Superior temporal gyrus (tissue), 1 donor: Measurements from ENCODE around the gene PTPN11.
A peak's percentile ranks its signal among the peaks of the same experiment; 100 is the strongest.

Source experiments
- DNase-seq: peaks from one replicate; pipeline ENCODE4 v3.0.0-alpha.2; 2016; ENCODE audit errors: extremely low spot score

The PTPN11 gene

DNA sequence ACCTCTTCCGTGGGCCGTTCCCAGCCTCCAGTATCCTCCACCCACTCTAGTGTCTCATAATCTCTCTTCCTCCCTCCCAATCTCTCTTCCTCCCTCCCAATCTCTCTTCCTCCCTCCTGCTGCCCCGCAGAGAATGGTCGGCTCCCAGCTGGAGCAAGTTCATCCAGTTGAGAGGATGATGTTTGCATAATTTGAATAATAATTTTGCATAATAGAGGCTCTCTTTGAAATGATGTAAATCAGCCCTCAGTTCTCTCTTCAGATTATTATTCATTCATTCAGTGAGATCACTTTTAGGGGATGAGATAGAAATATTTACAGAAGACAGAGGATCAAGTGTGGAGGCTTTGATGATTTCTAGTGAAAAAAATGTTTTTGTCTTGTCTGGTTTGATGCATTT, 125.0 kb downstream of the PTPN11 start:
- peak; percentile 55 for DNase-seq

- DNase-seq, result no peak
Measured at GRCh38 chr12:112546339-112546738, 127.6 kb downstream of the PTPN11 start.

DNA sequence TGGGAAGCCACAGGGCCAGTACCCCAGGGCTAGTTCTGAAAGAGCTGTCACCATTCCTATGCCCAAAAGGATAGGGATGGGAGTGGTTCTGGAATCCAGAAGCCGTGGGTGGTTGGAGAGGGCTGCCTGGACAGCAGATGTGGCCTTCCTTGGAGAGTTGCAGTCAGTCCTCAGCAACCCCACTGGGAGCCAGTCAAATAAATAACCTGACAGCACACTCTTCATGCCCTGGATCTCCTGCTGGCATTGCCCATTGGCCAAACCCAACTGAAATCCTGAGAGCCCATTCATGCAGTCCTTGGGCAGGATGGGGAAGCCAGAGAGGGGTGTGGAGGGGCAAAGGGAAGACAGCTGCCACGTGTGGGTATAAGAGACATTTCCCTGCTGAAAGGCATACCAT, 128.2 kb downstream of the PTPN11 start:
- no peak for DNase-seq

GRCh38 chr12:112549031-112549430, 130.3 kb downstream of the PTPN11 start:
- DNase-seq, result no peak

DNA sequence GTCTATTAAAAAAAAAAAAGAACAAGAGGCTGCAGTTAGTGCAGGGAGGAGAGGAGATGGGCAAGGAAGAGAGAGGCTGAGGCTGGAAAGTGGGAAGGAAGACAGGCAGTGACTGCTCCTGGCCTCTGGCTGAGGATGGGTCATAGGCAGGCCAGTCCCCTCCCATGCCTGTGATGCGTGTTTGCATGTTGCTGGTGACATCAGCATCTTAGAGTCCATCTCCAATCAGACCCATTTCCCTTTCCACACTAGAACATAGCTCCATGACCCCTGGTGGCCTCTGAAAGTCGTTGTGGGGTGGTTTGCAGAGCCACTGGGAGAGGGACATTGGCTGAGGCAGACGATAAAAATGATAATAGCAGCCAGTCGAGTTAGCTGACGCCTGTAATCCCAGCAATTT, 132.9 kb downstream of the PTPN11 start:
- DNase-seq, result no peak

GRCh38 chr12:112555621-112556233, 137.0 kb downstream of the PTPN11 start:
- DNase-seq, result no peak

GRCh38 chr12:112557951-112558630, 139.3 kb downstream of the PTPN11 start:
- peak; percentile 46 for DNase-seq
